A549 (cell line): ENCODE results near the gene GRIK1.

Experiments
- BHLHE40 ChIP-seq: IDR thresholded peaks from 2 replicates; pipeline ENCODE4 v1.6.1; 2012; ENCODE audit warnings: low read depth, low read length, inconsistent platforms
- CEBPB ChIP-seq, 2 experiments: fragments of >200 bp in 1 of 2; sonication (Bioruptor Twin) in 1 of 2; formaldehyde crosslinking in 1 of 2; IDR thresholded peaks; 2 replicates each; pipeline ENCODE4 v1.6.1; 2012 to 2016
- CHD2 ChIP-seq: fragments of 150-350 bp; IDR thresholded peaks from 2 replicates; pipeline ENCODE4 v1.6.1; 2014; ENCODE audit warnings: low read length; ENCODE audit not compliant: partially characterized antibody
- CTCF ChIP-seq: fragments of >200 bp; sonication (Bioruptor Twin); formaldehyde crosslinking; IDR thresholded peaks from 3 replicates; pipeline ENCODE4 v1.5.1; 2016
- JUNB ChIP-seq: fragments of >200 bp; sonication (Bioruptor Twin); formaldehyde crosslinking; IDR thresholded peaks from 2 replicates; pipeline ENCODE4 v1.6.1; 2016
- KDM1A ChIP-seq: fragments of 200-600 bp; sonication (generic); IDR thresholded peaks from 2 replicates; pipeline ENCODE4 v1.6.1; 2016; ENCODE audit warnings: low read depth, mild to moderate bottlenecking
- MAFK ChIP-seq: fragments of 450-650 bp; IDR thresholded peaks from 2 replicates; pipeline ENCODE4 v1.6.1; 2014; ENCODE audit not compliant: partially characterized antibody
- PHF8 ChIP-seq: fragments of 200-600 bp; sonication (generic); IDR thresholded peaks from 2 replicates; pipeline ENCODE4 v1.6.1; 2016; ENCODE audit warnings: low read depth, mild to moderate bottlenecking, antibody characterized with exemption, moderate library complexity, borderline replicate concordance
- POLR2A ChIP-seq: IDR thresholded peaks from 2 replicates; pipeline ENCODE4 v1.6.1; 2012; ENCODE audit warnings: mild to moderate bottlenecking, low read length
- POLR2AphosphoS2 ChIP-seq: conservative IDR thresholded peaks from 2 replicates; pipeline ENCODE4 v1.6.1; 2012; ENCODE audit warnings: low read length, improper control_type of control experiment, inconsistent platforms
- RAD21 ChIP-seq, 2 experiments: fragments of >200 bp in 1 of 2; sonication (Bioruptor Twin) in 1 of 2; formaldehyde crosslinking in 1 of 2; IDR thresholded peaks in 1 of 2; conservative IDR thresholded peaks in 1 of 2; 2 replicates in 1 of 2; 3 replicates in 1 of 2; pipeline ENCODE4 v1.6.1; 2012 to 2018; ENCODE audit warnings: inconsistent platforms in 1 of 2
- RCOR1 ChIP-seq: fragments of 150-350 bp; IDR thresholded peaks from 2 replicates; pipeline ENCODE4 v1.6.1; 2014; ENCODE audit warnings: antibody characterized with exemption, low read length, low read depth
- USF2 ChIP-seq: fragments of 450-650 bp; IDR thresholded peaks from 2 replicates; pipeline ENCODE4 v1.6.1; 2014; ENCODE audit warnings: antibody characterized with exemption
- ZC3H11A ChIP-seq: fragments of 450-650 bp; IDR thresholded peaks from 2 replicates; pipeline ENCODE4 v1.6.1; 2014; ENCODE audit warnings: antibody characterized with exemption, mild to moderate bottlenecking

- TF ChIP-seq PHF8 = no peak
- TF ChIP-seq MAFK = no peak
- TF ChIP-seq JUNB = no peak
- TF ChIP-seq CEBPB (IDR thresholded peaks at IDR 0.05) = no peak
- no peak for TF ChIP-seq CTCF
- TF ChIP-seq BHLHE40 = no peak
- TF ChIP-seq POLR2A = no peak
- TF ChIP-seq RAD21 (conservative IDR thresholded peaks at IDR 0.05 in 1 of 2, IDR thresholded peaks at IDR 0.05 in 1 of 2) = no peak
- TF ChIP-seq USF2 = no peak
- TF ChIP-seq POLR2AphosphoS2 = no peak
- TF ChIP-seq KDM1A = no peak
- no peak for TF ChIP-seq RCOR1
- no peak for TF ChIP-seq ZC3H11A
- TF ChIP-seq CHD2 = no peak
These were observed 36.0 kb upstream of the GRIK1 start for GRCh38 chr21:29975776-29976175.
